ENCODE data around the gene RANBP6.

DNA sequence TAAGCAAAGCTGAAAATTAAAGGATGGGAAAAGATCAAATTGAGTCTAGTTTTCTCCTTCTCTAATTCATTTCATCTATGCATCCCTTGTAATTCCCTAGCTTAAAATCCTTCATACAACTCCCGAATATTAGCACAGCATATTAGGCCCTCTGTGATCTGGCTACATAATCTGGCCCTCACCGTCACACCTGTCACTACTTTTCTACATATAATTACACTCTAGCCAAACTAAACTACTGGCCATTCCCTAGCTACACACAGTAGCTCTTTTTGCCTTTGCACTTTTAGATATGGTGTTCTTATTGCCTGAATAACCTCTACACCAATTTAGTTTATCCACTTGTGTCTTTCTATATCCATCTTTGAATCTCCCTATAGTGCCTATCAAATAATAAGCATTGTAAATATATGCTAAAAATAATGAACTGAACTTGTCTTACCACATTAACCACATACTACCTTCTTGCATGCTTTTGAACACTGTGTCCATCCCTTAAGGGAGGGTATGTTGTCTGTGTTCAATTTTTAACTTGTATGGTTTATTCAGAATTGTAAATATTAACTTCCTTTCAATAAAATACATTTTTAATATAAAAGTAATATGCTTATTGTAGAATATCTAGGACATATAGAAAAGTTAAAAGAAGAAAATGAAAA is 15.9 kb downstream of the RANBP6 start:
- TF ChIP-seq POLR2A (IDR thresholded peaks at IDR 0.05; ENCODE audit: low read depth, low read length) (no peak), TAF1 (IDR thresholded peaks at IDR 0.05; ENCODE audit: low read depth, low read length) (no peak), POLR2AphosphoS5 (IDR thresholded peaks at IDR 0.05; ENCODE audit: low read depth, low read length) (no peak), SPI1 (IDR thresholded peaks at IDR 0.05; ENCODE audit: low read depth, low read length) (no peak)
